Heart right ventricle (tissue), 16 donors: ENCODE data around the gene HLA-DOA. TPM values are rescaled to one million over a fixed set of nuclear protein-coding genes. Genes with fewer than 3 reads are reported as not detected.

Experiments used
- ATAC-seq, 8 donors: fragments of 200-7000 bp; cut with Tn5 transposase; one replicate each; pipeline ENCODE4 v1.9.1; 2020; ENCODE audit warnings: mild to moderate bottlenecking in 8 of 8, moderate library complexity in 8 of 8, moderate number of reproducible peaks in 1 of 8
- DNase-seq, 2 donors: peaks; one replicate each; pipeline ENCODE4 v3.0.0-alpha.2; 2020
- H3K27ac ChIP-seq, 10 donors: fragments of 200-600 bp; sonication (generic) in 2 of 10; one replicate each; pipeline versions ENCODE4 v1.5.0 to v1.8.0; 2020 to 2022; ENCODE audit warnings: mild to moderate bottlenecking in 3 of 10
- H3K27me3 ChIP-seq, 7 donors: fragments of 200-600 bp; one replicate each; pipeline ENCODE4 v1.8.0; 2021 to 2022; ENCODE audit warnings: mild to moderate bottlenecking in 2 of 7
- H3K36me3 ChIP-seq, 9 donors: fragments of 200-600 bp; sonication (generic) in 1 of 9; one replicate each; pipeline versions ENCODE4 v1.5.0 to v1.8.0; 2020 to 2022; ENCODE audit warnings: mild to moderate bottlenecking in 2 of 9
- H3K4me1 ChIP-seq, 9 donors: fragments of 200-600 bp; sonication (generic) in 1 of 9; one replicate each; pipeline versions ENCODE4 v1.5.0 to v1.8.0; 2020 to 2022; ENCODE audit warnings: mild to moderate bottlenecking in 4 of 9
- H3K4me3 ChIP-seq, 10 donors: fragments of 200-600 bp; sonication (generic) in 2 of 10; one replicate each; pipeline versions ENCODE4 v1.5.0 to v1.8.0; 2020 to 2022; ENCODE audit warnings: mild to moderate bottlenecking in 7 of 10, moderate library complexity in 2 of 10
- H3K9me3 ChIP-seq, 11 donors: fragments of 200-600 bp in 10 of 11; sonication (generic) in 2 of 11; one replicate each; pipeline versions ENCODE4 v1.5.0 to v1.8.0; 2013 to 2022; ENCODE audit warnings: mild to moderate bottlenecking in 2 of 11, control low read depth in 1 of 11, moderate library complexity in 1 of 11
- CTCF ChIP-seq, 9 donors: fragments of 200-600 bp; sonication (generic) in 2 of 9; IDR thresholded peaks; one replicate each; pipeline versions ENCODE4 v1.5.0 to v1.8.0; 2021 to 2022; ENCODE audit warnings: antibody characterized with exemption in 9 of 9, mild to moderate bottlenecking in 5 of 9, moderate library complexity in 1 of 9
- WGBS, 2 donors: extraction: QIAGEN DNeasy Blood & Tissue Kit; methylation state at CpG; one replicate each; pipeline ENCODE4 v1.1.7; 2013; ENCODE audit warnings: inconsistent platforms in 1 of 2; 5-methylcytosine and 5-hydroxymethylcytosine counted together
- intact Hi-C, 10 donors: fragments of 100-400 bp; cut with DNase I; formaldehyde crosslinking; loops; one replicate each; pipeline versions ENCODE4 v1.11.1 to v1.14.2; 2022
- polyA plus RNA-seq, 2 donors: library from polyadenylated mRNA; stranded (reverse); fragments of 200-250 nt; gene quantifications; one replicate each; pipeline ENCODE4 v1.2.3, GENCODE V29; 2013
- total RNA-seq, 10 donors: library from RNA; stranded (reverse); fragmentation: NEBNext Ultra II Directional in 3 of 10; extraction: Animal tissue kit (Norgen Biotek cat#: 25700) in 3 of 10; gene quantifications; one replicate each; pipeline versions ENCODE4 v1.2.1 to v1.2.4, GENCODE V29; 2021 to 2023
- donor health status: Arrhythmogenic right ventricular cardiomyopathy.
- donor health status: ischemic (EF 13 %, LVEDD 7.1; RV severe dilation, severe dysfunction).
- donor health status: healthy with polysubstance abuse.
- donor health status: DM: no; HTN: yes; CAD: no.
- donor health status: DM: no; HTN: no; CAD: no.
- donor health status: ischemic (EF 25% LVEDD 6.9; RV normal size, moderate dysfunction).
- donor health status: ischemic (EF 25% LVEDD 5.7; RV mildly dilated, moderate dysfunction).
- donor health status: healthy.
- donor health status: DM: yes; HTN: yes; CAD: no.
- donor health status: Ischemic cardiomyopathy.
- donor health status: ischemic (EF 35%, LVEDD 5.7; RV mildly dilated, moderate dysfunction).
- donor health status: nonischemic (EF 11% LVEDD 7.7; RV severe dilation, severe dysfunction).
- donor health status: DM: yes; HTN: yes; CAD: no.
- donor health status: PGD.
- donor health status: ischemic (EF 29% LVEDD 5.4; RV normal size, mild dysfunction).
- donor health status: nonischemic (EF 23%, LVEDD 6.1; RV moderate dilation, normal function).

HLA-DOA gene
- total and polyA plus RNA-seq, 12 donors: 0.65 to 22.8 (median 2.0) TPM

- DNase-seq (no peak), ATAC-seq (no peak)
- H3K9me3 ChIP-seq: peaks cover 0 to 20% (median 3%) of the 10 kb centered on the region in 11 donors
- 73 to 74% methylated on average over 1 of the region's 1 CpG for WGBS, 2 donors
- H3K27ac ChIP-seq: no peak overlapping the region
- TF ChIP-seq CTCF (IDR thresholded peaks at IDR 0.05): no peak
- peaks cover 0 to 10% (median 0%) of the 10 kb centered on the region in 7 donors for H3K27me3 ChIP-seq
- intact Hi-C loops: no loop called here
- no peaks in the 10 kb centered on the region for H3K4me1 ChIP-seq
- no peaks in the 10 kb centered on the region for H3K36me3 ChIP-seq
- H3K4me3 ChIP-seq: no peak overlapping the region
These were observed 27.1 kb upstream of the HLA-DOA start for GRCh38 chr6:33036535-33036934.

- Histone ChIP-seq H3K27ac (no peak overlapping the region), H3K4me3 (no peak overlapping the region), H3K4me1 (peaks cover 0 to 13% (median 4%) of the 10 kb centered on the region in 9 donors), H3K27me3 (peaks cover 0 to 13% (median 0%) of the 10 kb centered on the region in 7 donors), H3K36me3 (no peaks in the 10 kb centered on the region), H3K9me3 (peaks cover 0 to 20% (median 3%) of the 10 kb centered on the region in 11 donors)
- intact Hi-C loops: no loop called here
- ATAC-seq: no peak
- DNase-seq: no peak
- WGBS, 2 donors: 95 to 97% methylated on average over 1 of the region's 1 CpG
- TF ChIP-seq CTCF (IDR thresholded peaks at IDR 0.05): no peak
These were observed 25.2 kb upstream of the HLA-DOA start for GRCh38 chr6:33034554-33034953.

GRCh38 chr6:33030245-33030644 is 20.9 kb upstream of the HLA-DOA start:
- H3K4me3 ChIP-seq: no peak overlapping the region
- DNase-seq (no peak), ATAC-seq (no peak)
- peaks cover 0 to 10% (median 3%) of the 10 kb centered on the region in 11 donors for H3K9me3 ChIP-seq
- no peak for TF ChIP-seq CTCF (IDR thresholded peaks at IDR 0.05)
- peaks cover 0 to 9% (median 0%) of the 10 kb centered on the region in 7 donors for H3K27me3 ChIP-seq
- H3K27ac ChIP-seq: peak overlapping the region in 9 of 10 donors; percentile 40 to 94 (median 82)
- H3K4me1 ChIP-seq: peaks cover 0 to 26% (median 6%) of the 10 kb centered on the region in 9 donors
- no peaks in the 10 kb centered on the region for H3K36me3 ChIP-seq
- WGBS, 2 donors: 43 to 57% methylated on average over 3 of the region's 3 CpGs
- intact Hi-C loops: no loop called here

- TF ChIP-seq CTCF (IDR thresholded peaks at IDR 0.05): no peak
- peaks cover 0 to 26% (median 6%) of the 10 kb centered on the region in 9 donors for H3K4me1 ChIP-seq
- peak; percentile 87 to 98 (median 96) for ATAC-seq
- no peak overlapping the region for H3K4me3 ChIP-seq
- peak in 1 of 2 donors; percentile 76 for DNase-seq
- whole genome bisulfite sequencing, 2 donors: 37 to 51% methylated on average over 6 of the region's 6 CpGs
- no peaks in the 10 kb centered on the region for H3K36me3 ChIP-seq
- H3K9me3 ChIP-seq: peaks cover 0 to 3% (median 0%) of the 10 kb centered on the region in 11 donors
- peaks cover 0 to 9% (median 0%) of the 10 kb centered on the region in 7 donors for H3K27me3 ChIP-seq
- H3K27ac ChIP-seq: peak overlapping the region; percentile 40 to 94 (median 82)
- intact Hi-C loops: no loop called here
These were observed 20.2 kb upstream of the HLA-DOA start for GRCh38 chr6:33029328-33030184.
